ENCODE measurements around the gene ANO10. TPM values are rescaled to one million over a fixed set of nuclear protein-coding genes. Genes with fewer than 3 reads are reported as not detected.
A peak's percentile ranks its signal among the peaks of the same experiment; 100 is the strongest.

Gene ANO10
- total and polyA plus RNA-seq, 4 donors, result 33.7 to 44.2 (median 38.3) TPM

DNA sequence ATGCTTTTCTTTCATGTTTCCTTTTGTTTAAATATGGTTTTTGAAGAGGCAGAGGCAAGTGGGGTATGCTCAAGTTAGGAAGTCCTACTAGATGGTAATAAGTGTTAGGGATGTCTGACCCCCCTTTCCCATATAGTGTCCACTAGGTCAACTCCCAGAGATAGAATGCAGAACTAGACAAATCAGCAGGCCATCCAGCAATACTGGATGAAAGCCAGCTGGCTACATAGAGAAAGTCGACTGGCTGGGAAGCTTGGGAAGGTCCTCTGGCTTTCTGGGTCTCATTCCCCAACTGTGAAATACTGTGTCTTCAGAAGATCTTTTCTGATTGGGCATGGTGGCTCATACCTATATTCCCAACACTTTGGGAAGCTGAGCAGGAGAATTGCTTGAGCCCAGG, 221.6 kb downstream of the ANO10 start:
- 45% methylated on average over 1 of the region's 1 CpG for WGBS (ENCODE audit: insufficient coverage)
- Histone ChIP-seq H3K9me3 (ENCODE audit: control insufficient read depth, insufficient read depth, low read length) (no peaks in the 10 kb centered on the region), H3K4me1 (ENCODE audit: control insufficient read depth, insufficient read depth, low read length) (no peaks in the 10 kb centered on the region), H3K27me3 (ENCODE audit: control insufficient read depth, insufficient read depth, low read length) (no peaks in the 10 kb centered on the region), H3K36me3 (ENCODE audit: control insufficient read depth, insufficient read depth, low read length) (no peaks in the 10 kb centered on the region), H3K27ac (ENCODE audit: low read depth, low read length) (no peak overlapping the region), H3K4me3 (ENCODE audit: low read depth, low read length) (no peak overlapping the region)
- DNase-seq (ENCODE audit: low read depth in 4 of 6, low spot score in 6 of 6), result no peak

DNA sequence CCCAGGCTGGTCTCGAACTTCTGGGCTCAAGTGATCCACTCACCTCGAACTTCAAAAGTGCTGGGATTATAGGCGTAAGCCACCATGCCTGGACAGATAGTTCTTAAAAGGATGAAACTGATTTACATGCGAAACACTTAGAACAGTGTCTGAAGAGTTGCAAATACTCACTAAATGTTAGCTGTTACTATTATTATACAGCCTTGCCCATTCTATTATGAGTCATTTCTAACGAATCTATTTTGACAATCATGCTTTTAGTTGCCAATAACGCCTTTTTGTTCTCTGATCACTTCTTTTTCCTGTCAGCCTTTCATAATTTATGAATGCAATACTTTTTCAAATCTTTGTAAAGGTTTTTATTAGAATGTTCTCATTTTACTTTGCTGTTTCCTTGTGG, 222.8 kb downstream of the ANO10 start:
- WGBS (ENCODE audit: insufficient coverage), result 100% methylated on average over 2 of the region's 6 CpGs
- Histone ChIP-seq H3K36me3 (ENCODE audit: control insufficient read depth, insufficient read depth, low read length) (no peaks in the 10 kb centered on the region), H3K27ac (ENCODE audit: low read depth, low read length) (no peak overlapping the region), H3K9me3 (ENCODE audit: control insufficient read depth, insufficient read depth, low read length) (no peaks in the 10 kb centered on the region), H3K4me1 (ENCODE audit: control insufficient read depth, insufficient read depth, low read length) (no peaks in the 10 kb centered on the region), H3K4me3 (ENCODE audit: low read depth, low read length) (no peak overlapping the region), H3K27me3 (ENCODE audit: control insufficient read depth, insufficient read depth, low read length) (no peaks in the 10 kb centered on the region)
- no peak for DNase-seq (ENCODE audit: low read depth in 4 of 6, low spot score in 6 of 6)

GRCh38 chr3:43394041-43394554, 227.7 kb downstream of the ANO10 start:
- 43% methylated on average over 2 of the region's 2 CpGs for WGBS (ENCODE audit: insufficient coverage)
- Histone ChIP-seq H3K36me3 (ENCODE audit: control insufficient read depth, insufficient read depth, low read length) (no peaks in the 10 kb centered on the region), H3K9me3 (ENCODE audit: control insufficient read depth, insufficient read depth, low read length) (no peaks in the 10 kb centered on the region), H3K27me3 (ENCODE audit: control insufficient read depth, insufficient read depth, low read length) (no peaks in the 10 kb centered on the region), H3K27ac (ENCODE audit: low read depth, low read length) (no peak overlapping the region), H3K4me1 (ENCODE audit: control insufficient read depth, insufficient read depth, low read length) (peaks cover 6% of the 10 kb centered on the region), H3K4me3 (ENCODE audit: low read depth, low read length) (no peak overlapping the region)
- DNase-seq (ENCODE audit: low read depth in 4 of 6, low spot score in 6 of 6), result peak in 1 of 6 donors; percentile 53

DNA sequence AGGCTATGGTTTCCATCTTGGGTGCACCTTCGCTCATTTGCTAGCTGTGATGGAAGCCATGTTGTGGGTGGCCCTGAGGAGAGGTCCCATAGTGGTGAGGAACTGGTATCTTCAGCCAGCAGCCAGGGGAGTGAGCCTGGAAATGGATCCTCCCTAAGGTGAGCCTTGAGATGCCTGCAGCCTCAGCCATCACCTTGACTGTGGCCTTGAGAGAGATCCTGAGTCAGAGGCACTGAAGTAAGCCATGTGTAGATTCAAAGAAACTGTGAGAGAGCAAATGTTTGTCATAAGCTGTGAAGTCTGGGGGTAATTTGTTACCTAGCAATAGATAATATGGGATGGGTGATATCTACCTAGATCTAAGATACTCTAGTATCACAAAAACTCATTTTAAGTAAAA, 230.2 kb downstream of the ANO10 start:
- no peak overlapping the region for H3K27ac ChIP-seq (ENCODE audit: low read depth, low read length)
- H3K27me3 ChIP-seq (ENCODE audit: control insufficient read depth, insufficient read depth, low read length), result no peaks in the 10 kb centered on the region
- peaks cover 10% of the 10 kb centered on the region for H3K4me1 ChIP-seq (ENCODE audit: control insufficient read depth, insufficient read depth, low read length)
- no peak overlapping the region for H3K4me3 ChIP-seq (ENCODE audit: low read depth, low read length)
- WGBS (ENCODE audit: insufficient coverage), result 100% methylated on average over 1 of the region's 1 CpG
- no peaks in the 10 kb centered on the region for H3K9me3 ChIP-seq (ENCODE audit: control insufficient read depth, insufficient read depth, low read length)
- DNase-seq (ENCODE audit: low read depth in 4 of 6, low spot score in 6 of 6), result no peak
- H3K36me3 ChIP-seq (ENCODE audit: control insufficient read depth, insufficient read depth, low read length), result no peaks in the 10 kb centered on the region

DNA sequence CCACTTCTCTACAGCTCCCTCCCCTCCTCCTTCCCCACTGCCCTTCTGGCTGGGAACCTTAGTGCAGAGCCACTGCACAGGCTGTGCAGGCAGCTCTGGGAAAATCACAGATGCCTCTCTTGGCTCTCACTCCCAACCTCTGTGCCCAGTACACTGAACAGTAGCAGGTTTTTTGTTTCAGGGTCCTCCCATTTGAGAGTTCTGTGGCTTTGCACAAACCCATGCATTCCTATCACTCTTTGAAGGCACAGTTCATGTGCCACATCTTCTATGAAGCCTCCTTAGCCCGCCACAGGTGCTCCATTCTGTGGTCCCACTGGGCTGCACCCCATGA, 231.6 kb downstream of the ANO10 start:
- no CpG with 5 or more reads among the region's 1 CpG for WGBS (ENCODE audit: insufficient coverage)
- Histone ChIP-seq H3K9me3 (ENCODE audit: control insufficient read depth, insufficient read depth, low read length) (no peaks in the 10 kb centered on the region), H3K4me3 (ENCODE audit: low read depth, low read length) (no peak overlapping the region), H3K27me3 (ENCODE audit: control insufficient read depth, insufficient read depth, low read length) (no peaks in the 10 kb centered on the region), H3K27ac (ENCODE audit: low read depth, low read length) (no peak overlapping the region), H3K36me3 (ENCODE audit: control insufficient read depth, insufficient read depth, low read length) (no peaks in the 10 kb centered on the region), H3K4me1 (ENCODE audit: control insufficient read depth, insufficient read depth, low read length) (peaks cover 10% of the 10 kb centered on the region)
- peak in 1 of 6 donors; percentile 26 for DNase-seq (ENCODE audit: low read depth in 4 of 6, low spot score in 6 of 6)

GRCh38 chr3:43389388-43390254, 232.2 kb downstream of the ANO10 start:
- no peaks in the 10 kb centered on the region for H3K27me3 ChIP-seq (ENCODE audit: control insufficient read depth, insufficient read depth, low read length)
- no peaks in the 10 kb centered on the region for H3K9me3 ChIP-seq (ENCODE audit: control insufficient read depth, insufficient read depth, low read length)
- H3K4me3 ChIP-seq (ENCODE audit: low read depth, low read length), result no peak overlapping the region
- no peaks in the 10 kb centered on the region for H3K36me3 ChIP-seq (ENCODE audit: control insufficient read depth, insufficient read depth, low read length)
- WGBS (ENCODE audit: insufficient coverage), result 88% methylated on average over 7 of the region's 10 CpGs
- DNase-seq (ENCODE audit: low read depth in 4 of 6, low spot score in 6 of 6), result peak in 1 of 6 donors; percentile 18
- peaks cover 10% of the 10 kb centered on the region for H3K4me1 ChIP-seq (ENCODE audit: control insufficient read depth, insufficient read depth, low read length)
- H3K27ac ChIP-seq (ENCODE audit: low read depth, low read length), result peak overlapping the region; percentile 26

DNA sequence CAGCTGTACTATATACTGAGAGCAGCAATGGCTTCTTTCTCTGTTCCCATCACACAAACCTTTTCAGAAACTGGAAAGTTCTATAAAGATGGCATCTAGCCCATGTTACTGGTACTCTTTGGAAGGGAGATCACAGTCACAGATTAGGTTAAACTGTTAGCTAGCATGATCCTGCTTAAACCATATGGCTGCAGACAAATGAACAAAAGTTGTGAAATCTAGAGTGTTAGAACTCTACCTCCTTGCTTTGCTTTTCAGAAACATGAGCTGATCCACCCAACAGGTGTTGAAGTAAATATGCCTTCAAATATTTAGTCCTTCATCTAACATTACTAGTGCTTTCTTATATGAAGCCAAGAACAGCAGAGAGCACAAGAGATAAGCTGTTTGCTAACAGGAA, 232.9 kb downstream of the ANO10 start:
- H3K4me1 ChIP-seq (ENCODE audit: control insufficient read depth, insufficient read depth, low read length), result peaks cover 10% of the 10 kb centered on the region
- no peaks in the 10 kb centered on the region for H3K9me3 ChIP-seq (ENCODE audit: control insufficient read depth, insufficient read depth, low read length)
- H3K4me3 ChIP-seq (ENCODE audit: low read depth, low read length), result no peak overlapping the region
- H3K27ac ChIP-seq (ENCODE audit: low read depth, low read length), result peak overlapping the region; percentile 3
- no peaks in the 10 kb centered on the region for H3K27me3 ChIP-seq (ENCODE audit: control insufficient read depth, insufficient read depth, low read length)
- no peak for DNase-seq (ENCODE audit: low read depth in 4 of 6, low spot score in 6 of 6)
- H3K36me3 ChIP-seq (ENCODE audit: control insufficient read depth, insufficient read depth, low read length), result no peaks in the 10 kb centered on the region

- H3K27me3 ChIP-seq (ENCODE audit: control insufficient read depth, insufficient read depth, low read length), result no peaks in the 10 kb centered on the region
- 62% methylated on average over 3 of the region's 5 CpGs for WGBS (ENCODE audit: insufficient coverage)
- no peak overlapping the region for H3K4me3 ChIP-seq (ENCODE audit: low read depth, low read length)
- H3K27ac ChIP-seq (ENCODE audit: low read depth, low read length), result no peak overlapping the region
- H3K4me1 ChIP-seq (ENCODE audit: control insufficient read depth, insufficient read depth, low read length), result peaks cover 10% of the 10 kb centered on the region
- H3K9me3 ChIP-seq (ENCODE audit: control insufficient read depth, insufficient read depth, low read length), result no peaks in the 10 kb centered on the region
- no peak for DNase-seq (ENCODE audit: low read depth in 4 of 6, low spot score in 6 of 6)
- H3K36me3 ChIP-seq (ENCODE audit: control insufficient read depth, insufficient read depth, low read length), result no peaks in the 10 kb centered on the region
These were observed 233.6 kb downstream of the ANO10 start for GRCh38 chr3:43388175-43388574.

- Histone ChIP-seq H3K4me1 (ENCODE audit: control insufficient read depth, insufficient read depth, low read length) (no peaks in the 10 kb centered on the region), H3K27me3 (ENCODE audit: control insufficient read depth, insufficient read depth, low read length) (no peaks in the 10 kb centered on the region), H3K27ac (ENCODE audit: low read depth, low read length) (no peak overlapping the region), H3K9me3 (ENCODE audit: control insufficient read depth, insufficient read depth, low read length) (no peaks in the 10 kb centered on the region), H3K36me3 (ENCODE audit: control insufficient read depth, insufficient read depth, low read length) (no peaks in the 10 kb centered on the region), H3K4me3 (ENCODE audit: low read depth, low read length) (no peak overlapping the region)
- DNase-seq (ENCODE audit: low read depth in 4 of 6, low spot score in 6 of 6), result peak in 1 of 6 donors; percentile 65
- 63% methylated on average over 3 of the region's 3 CpGs for WGBS (ENCODE audit: insufficient coverage)
These were observed 242.5 kb downstream of the ANO10 start for GRCh38 chr3:43379343-43379742.

All from spinal cord (tissue), 10 donors.